Stimulated activated CD4-positive, alpha-beta T cell treated with anti-CD3 and anti-CD28 coated beads, Interleukin-12 subunit alpha, Interleukin-12 subunit beta, amount 100 ng/mL, for 4 hours (primary cell): ENCODE measurements around the gene FBLN2.
A peak's percentile ranks its signal among the peaks of the same experiment; 100 is the strongest.
"Not testable (repeated sequence)": the region's sequence is repeated elsewhere in the genome, so short reads cannot be mapped to it uniquely, and the experiment has no call there.

Experiments
- DNase-seq: peaks from one replicate; pipeline ENCODE4 v3.0.0-alpha.2; 2020

Gene FBLN2

DNA sequence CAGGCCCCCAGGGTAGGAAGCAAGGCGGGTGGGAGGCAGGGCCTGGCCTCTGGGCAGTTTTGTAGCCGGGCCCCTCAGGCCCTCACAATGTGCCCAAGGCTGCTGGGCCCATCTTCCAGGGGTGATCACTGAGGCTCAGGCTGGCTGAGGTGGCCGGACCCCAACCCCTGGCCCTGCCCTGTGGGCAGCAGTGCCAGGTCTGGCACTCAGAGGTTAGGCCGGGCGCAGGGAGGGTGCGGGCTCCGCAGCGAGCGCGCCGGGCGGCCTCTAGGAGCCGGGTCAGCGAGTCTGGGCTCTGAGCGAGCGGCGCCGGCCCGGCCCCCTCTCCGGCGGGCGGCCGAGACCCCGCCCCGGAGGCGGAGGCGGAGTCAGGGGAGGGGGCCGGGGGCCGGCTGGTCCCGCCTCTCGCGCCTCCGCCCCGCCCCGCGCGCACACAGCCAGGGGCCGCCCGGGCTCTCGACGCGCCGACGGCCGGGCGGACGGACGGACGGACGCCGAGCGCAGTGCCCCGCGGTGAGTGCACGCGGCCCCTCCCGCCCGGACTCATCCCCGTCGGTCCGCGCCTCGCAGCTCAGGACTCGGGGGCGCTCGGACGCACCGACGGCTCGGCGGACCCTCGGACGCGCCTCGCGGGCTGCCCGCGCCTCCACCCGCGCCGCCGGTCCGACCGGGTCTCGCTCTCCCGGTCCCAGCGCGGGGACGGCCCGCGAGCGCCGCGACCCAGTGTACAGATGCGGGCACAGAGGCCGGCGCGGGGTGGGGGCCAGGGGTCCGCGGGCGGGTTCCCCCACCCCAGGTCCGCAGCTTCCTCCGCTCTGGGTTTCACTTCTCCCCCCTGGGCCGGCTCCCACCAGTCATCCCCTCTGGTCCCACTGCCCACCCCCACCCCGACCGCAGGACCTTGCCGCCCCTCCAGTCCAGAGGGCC lies at the start of gene FBLN2:
Gene FBLN2, plus strand, starts transcription at position 430 of the 927 bp plus-strand sequence. CDS start 21,231 bp downstream, outside the sequence.
- peak; percentile 23 for DNase-seq

DNA sequence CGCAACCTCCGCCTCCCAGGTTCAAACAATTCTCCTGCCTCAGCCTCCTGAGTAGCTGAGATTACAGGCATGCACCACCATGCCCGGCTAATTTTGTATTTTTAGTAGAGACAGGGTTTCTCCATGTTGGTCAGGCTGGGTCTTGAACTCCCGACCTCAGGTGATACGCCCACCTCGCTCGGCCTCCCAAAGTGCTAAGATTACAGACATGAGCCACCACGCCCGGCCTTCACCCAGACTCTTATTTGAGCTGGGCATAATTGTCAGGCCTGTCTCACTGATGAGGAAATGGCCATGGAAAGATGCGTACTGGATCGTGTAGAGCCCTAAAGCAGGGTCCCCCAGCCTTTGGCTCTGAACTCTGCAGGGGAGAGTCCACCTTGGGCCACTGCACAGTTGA lies 49.7 kb upstream of the FBLN2 start:
- DNase-seq = not testable (repeated sequence)

DNA sequence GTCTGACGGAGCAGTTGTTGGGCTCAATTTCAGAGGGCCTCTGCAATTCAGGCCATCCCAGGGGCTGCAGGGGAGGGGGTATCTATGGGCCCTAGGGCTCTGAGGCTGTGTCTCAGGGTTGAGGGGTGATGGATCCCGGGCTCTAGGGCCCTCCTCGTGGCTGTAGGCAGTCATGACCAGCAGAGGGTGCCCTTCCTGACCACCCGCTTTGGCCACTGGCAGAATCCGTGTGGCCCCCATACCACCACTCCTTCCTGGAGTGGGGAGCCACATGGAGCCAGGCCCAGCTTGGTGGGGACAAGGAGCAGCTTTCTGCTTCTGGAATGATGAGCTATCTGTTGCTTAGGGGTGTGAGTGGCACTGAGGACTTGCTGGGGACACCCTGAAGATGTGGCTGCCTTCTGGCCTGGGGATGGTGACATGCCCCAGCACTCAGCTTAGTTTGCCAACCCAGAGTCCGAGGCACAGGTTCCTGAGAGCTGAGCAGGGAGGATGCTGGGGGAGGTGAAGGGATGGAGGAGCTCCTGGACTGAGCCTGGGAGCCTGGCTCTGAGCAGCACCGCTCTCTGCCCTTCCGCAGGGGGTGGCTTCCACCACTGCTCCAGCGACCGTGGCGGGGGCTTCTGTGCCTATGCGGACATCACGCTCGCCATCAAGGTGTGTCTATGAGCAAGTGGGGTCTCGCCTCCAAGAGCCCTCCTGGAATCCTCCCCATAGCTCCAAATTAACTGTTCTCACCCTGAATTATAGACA lies 48.6 kb upstream of the FBLN2 start:
- DNase-seq = no peak

DNA sequence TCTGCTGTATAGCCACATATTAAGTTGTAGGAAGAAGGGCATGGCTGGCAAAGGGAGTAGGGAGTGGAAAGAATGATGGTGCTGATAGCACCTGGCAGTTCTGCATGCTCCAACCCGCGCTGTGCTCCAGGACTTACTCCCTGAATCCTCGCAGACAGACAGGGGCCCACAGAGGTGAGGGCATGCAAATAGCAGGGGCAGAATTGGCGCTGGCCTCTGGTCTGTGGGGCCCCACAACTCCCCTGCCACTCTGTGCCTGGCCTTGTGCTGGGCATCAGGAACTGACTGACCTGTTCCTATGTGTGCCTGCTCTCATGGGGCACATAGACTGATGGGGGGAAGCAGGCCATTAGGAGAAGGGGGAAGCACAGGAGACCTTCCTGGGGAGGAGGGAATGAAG lies 47.9 kb upstream of the FBLN2 start:
- no peak for DNase-seq

DNA sequence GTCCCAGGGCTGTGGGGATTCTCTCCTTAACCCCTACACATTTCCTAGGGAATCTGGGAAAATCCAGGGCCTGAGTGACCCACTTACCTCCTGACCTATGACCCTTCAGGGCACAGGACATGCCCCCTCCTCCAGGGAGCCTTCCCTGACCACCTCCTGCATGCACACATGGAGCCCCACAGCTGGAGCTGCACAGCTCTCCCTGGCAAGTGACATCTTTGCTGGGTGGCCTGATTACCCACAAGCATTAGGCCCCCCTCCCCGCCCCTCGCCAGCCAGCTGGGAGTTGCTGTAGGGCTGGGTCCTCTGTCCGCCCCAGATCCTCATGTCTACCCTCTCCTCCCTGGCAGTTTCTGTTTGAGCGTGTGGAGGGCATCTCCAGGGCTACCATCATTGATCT lies 47.4 kb upstream of the FBLN2 start:
- DNase-seq = no peak

DNA sequence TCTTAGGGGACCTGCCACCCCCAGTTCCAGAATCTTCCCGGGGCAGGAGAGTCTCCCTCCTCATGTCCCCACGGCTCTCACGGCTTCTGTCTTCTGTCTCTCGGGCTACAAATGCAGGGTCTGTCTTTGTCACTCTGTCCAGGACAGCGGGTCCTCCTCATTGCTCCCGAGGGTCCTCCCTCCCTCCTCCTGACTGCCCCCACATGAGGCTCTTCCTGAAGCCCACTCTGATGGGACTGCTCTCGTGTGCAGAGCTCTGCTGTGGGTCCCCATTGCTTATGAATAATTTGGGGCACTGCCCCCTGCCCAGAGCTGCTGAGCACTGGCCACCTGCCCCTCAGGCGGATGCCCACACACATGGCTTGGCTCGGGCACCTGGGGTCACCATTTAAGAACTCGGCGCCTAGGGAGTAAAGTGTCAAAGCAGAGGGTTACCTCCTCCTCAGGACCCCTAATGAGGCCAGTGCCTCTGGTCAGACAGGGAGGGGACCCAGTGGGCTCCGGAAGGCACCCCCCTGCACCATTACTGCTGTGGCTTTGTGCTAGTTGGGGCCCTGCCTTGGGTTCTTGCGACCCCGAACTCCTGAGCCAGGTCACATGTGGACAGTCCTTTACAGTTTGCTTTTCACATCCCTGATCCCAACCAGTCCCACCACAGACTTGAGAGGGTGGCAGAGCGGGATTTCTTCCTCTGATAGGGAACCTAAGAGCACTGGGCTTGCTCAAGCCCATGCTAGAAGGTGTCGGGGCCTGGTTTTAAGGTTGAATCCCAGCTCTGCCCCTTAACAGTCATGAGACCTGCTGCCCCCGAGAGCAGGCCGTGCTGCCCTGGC lies 46.8 kb upstream of the FBLN2 start:
- DNase-seq = no peak

DNA sequence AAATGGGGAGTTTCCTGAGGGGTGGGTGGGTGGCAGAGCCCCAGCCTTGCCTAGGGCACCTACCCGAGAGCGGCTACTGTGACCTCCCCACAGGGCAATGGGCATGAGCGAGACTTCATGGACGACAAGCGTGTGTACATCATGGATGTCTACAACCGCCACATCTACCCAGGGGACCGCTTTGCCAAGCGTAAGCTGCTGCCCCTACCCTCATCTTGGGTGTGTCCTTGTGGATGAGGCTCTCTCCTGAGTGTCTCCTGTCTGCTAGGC lies 46.2 kb upstream of the FBLN2 start:
- no peak for DNase-seq

DNA sequence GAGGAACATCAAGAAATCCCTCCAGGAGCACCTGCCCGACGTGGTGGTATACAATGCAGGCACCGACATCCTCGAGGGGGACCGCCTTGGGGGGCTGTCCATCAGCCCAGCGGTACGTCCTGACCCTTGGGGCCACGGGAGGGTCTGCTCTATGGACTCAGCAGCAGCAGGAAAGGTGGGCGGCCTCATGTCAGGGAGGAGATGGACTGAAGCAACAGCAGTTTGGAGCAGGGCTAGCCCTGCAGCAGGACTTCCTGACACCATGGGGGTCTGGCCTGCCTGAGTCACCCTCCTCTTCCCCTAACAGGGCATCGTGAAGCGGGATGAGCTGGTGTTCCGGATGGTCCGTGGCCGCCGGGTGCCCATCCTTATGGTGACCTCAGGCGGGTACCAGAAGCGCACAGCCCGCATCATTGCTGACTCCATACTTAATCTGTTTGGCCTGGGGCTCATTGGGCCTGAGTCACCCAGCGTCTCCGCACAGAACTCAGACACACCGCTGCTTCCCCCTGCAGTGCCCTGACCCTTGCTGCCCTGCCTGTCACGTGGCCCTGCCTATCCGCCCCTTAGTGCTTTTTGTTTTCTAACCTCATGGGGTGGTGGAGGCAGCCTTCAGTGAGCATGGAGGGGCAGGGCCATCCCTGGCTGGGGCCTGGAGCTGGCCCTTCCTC lies 44.6 kb upstream of the FBLN2 start:
- DNase-seq = no peak

DNA sequence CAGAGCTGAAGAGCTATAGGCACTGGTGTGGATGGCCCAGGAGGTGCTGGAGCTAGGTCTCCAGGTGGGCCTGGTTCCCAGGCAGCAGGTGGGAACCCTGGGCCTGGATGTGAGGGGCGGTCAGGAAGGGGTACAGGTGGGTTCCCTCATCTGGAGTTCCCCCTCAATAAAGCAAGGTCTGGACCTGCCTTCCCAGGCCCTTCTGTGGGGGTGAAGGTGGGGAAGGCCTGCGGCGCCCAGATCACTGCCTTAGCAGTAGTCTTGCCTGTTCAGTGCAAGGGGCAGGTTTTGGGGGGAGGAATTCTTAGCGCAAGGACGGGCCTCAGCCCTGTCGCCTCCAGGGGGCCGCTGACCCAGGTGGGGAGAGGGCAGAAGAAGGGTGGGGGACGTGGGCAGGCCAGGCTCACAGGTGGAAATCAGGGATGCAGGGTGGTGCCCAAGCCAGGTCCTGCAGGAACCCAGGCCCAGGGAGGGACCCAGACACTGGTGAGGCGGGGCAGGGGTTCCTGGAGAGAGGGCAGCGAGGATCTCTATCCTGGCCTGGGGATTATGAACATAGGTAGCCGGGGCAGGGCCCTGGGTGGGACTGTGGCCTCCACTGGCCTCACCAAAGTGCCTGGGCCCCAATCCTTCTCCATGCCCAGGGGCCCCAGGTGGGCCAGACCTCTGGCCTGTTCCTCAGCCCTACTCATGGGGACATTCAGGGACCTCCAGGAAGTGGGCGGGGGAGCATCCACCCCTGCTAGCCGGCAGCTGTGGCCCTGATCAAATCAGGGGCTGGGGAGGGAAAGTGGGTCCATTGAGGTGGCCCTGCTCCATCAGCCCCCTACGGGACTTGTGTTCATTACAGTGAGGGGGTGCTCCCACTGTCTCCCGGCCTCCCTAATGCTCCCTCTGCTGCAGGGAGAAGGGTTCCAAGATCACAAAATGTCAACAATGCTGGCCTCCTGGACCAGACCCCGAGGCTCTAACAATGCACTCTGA lies 43.5 kb upstream of the FBLN2 start:
- no peak for DNase-seq

DNA sequence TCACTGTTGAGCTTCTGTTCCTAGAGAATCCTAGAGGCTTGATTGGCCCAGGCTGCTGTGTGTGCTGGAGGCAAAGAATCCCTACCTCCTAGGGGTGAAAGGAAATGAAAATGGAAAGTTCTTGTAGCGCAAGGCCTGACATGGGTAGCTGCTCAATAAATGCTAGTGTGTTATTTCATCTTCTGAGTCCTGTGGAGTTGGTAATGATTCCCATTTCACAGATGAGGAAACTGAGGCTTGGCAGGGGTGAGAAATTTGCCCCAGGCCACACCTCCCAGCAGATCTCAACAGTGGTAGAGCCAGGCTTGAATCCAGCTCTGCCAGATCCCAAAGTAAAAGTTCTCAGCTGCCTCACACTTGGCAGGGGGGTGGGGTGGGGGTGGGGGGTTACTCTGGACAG lies 42.7 kb upstream of the FBLN2 start:
- DNase-seq = no peak

DNA sequence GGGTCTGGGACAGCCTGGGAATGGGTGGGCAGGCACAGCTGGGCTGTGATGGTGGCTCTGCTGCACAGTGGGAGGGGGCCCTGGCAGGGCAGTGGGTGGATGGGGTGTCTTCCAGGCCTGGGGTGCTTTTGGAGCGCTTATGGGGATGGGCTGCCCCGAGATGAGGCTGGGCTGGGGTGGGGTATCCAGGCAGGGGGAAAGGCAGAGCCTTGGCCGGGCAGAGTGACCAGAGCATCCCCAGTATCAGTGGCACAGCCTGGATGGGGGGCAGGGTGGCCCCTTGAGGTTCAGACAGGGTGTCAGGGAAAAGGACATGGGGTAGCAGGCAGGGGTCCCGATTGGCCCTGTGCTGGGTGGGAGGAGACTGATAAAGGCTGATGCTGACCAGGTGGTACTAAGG lies 42.2 kb upstream of the FBLN2 start:
- no peak for DNase-seq

DNA sequence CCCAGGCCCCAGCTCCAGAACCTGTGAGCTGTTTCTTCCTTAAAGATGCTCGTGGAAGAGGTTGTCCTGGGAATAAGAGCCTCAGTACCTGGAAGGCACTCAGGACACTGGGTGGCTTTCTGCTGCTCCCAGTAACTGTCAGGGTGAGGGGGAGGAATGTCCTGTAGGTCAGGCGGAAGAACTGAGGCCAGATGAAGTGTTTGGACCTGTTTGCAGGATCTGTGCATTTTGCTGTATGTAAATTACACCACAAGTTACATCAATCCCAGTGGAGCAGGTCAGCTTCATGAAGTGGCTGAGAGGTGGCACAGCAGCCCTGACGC lies 41.7 kb upstream of the FBLN2 start:
- DNase-seq = no peak

DNA sequence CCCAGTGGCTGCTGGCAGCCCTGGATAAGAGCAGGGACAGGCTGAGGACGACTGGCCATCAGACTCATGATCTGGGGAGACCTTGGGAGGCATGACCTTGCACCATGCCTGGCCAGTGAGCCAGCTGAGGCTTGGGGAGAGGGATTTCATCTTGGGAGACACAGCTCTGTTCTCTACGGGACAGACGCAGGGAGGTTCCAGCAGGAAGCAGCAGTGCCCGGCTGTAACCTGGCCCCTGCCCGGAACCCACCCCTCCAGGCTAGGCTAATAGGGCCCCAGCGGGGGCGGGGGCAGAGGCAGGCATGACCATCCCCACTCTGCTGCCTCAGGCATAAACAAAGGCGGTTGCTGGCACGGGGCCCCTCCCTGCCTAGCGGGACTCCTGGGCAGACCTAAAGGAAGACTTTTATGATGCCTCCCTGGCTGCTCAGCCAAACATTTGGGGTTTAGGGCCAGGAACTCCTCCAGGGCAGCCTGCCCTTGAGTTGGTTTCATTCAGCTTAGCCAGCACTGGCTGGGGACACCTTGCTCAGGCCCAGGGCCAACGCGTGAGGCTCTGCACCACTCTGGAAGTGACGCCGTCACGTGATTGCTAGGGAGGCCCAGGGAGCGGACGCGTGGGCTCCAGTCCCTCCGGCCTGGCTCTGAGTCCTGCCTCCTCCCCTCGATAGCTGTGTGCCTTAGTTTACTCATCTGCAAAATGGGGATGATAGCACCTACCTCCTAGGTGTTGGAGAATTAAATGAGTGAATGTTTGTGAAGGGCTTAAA lies 41.2 kb upstream of the FBLN2 start:
- no peak for DNase-seq

DNA sequence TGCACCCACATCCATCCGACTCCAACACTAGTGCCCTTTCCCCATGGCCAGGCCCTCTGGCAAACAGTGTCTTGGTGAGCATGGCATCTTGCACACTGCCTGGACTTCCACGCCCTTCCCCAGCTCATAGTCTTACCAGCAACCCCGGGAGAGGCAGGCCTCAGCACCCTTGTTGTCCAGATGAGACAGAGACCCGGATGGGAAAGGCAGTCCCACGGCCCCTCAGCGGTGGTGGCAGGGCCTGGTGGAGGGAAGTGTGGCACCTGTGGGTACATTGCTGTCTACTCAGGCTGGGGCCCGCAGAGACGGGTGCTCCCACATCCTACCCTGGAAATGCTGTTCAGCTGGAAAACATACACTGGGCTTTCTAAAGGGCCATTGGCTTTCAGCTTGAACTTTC lies 40.4 kb upstream of the FBLN2 start:
- DNase-seq = no peak

DNA sequence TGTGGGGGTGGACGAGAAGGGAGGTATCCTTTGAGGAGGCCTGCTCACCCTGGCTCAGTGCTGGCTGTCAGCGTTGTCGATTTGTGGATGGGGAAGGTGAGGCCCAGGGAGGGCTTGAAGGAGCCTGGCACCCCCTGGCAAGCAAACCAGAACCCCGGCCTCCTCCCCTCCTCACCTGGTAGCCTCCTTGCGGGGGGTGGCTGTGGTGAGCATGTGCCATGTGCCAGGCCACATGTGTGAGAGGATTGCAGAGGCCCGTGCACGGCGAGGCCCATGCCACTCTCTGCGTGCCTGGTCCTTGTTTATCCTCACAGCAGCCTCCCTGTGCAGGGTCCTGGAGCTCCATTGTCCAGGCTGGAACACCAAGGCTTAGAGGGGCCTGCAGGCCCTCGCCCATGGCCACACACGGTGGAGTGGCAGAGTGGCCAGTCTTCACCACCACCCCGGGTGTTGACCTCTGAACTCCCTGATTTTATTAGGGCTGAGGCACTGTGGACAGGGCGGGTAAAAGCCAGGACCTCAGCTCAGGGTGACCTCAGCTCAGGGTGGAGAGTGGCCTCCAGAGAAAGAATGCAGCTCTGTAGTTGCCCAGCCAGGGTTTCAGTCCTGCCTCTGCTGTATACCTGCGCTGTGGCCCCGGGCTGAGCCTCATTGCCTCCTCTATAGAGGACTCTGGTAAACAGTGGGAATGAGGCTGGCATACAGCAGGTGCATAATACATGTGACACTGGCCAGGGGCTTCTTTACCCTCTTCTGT lies 39.7 kb upstream of the FBLN2 start:
- no peak for DNase-seq

DNA sequence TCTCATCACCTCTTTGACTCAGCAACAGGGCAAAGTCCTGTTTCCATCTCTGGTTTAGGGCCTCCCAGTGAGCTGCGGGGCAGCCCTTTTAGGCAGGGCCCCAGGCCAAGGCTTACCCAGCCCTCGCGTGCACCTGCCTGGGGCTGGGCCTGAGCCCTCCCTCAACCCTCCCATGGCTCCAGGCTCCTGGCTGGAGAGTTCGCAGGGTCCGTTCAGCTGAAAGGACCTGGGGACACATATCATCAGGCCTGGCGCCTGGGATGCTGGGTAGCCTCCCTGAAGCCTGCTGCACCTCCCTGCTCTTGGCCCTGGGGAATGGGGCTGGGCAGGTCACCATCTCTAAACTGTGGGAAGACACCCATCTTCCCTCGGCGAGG lies 39.1 kb upstream of the FBLN2 start:
- DNase-seq = no peak

DNA sequence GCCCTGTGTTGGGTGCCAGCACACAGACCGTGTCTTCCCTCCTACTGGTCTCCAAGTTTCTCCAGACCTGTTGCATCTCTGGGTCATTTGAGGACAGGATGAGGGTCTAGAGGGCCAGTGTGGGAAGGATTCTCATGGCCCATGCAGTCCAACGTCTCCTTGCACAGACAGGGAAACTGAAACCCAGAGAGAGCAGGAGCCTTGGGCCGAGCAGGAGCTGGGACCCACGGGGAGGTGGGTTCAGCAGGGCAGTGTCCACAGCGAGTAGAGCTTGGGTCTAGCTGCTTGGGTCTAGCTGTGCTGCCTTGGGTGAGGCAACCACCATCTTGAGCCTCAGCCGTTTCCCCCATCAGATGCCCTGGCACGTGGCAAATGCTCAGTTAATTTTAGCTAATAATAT lies 36.5 kb upstream of the FBLN2 start:
- no peak for DNase-seq

DNA sequence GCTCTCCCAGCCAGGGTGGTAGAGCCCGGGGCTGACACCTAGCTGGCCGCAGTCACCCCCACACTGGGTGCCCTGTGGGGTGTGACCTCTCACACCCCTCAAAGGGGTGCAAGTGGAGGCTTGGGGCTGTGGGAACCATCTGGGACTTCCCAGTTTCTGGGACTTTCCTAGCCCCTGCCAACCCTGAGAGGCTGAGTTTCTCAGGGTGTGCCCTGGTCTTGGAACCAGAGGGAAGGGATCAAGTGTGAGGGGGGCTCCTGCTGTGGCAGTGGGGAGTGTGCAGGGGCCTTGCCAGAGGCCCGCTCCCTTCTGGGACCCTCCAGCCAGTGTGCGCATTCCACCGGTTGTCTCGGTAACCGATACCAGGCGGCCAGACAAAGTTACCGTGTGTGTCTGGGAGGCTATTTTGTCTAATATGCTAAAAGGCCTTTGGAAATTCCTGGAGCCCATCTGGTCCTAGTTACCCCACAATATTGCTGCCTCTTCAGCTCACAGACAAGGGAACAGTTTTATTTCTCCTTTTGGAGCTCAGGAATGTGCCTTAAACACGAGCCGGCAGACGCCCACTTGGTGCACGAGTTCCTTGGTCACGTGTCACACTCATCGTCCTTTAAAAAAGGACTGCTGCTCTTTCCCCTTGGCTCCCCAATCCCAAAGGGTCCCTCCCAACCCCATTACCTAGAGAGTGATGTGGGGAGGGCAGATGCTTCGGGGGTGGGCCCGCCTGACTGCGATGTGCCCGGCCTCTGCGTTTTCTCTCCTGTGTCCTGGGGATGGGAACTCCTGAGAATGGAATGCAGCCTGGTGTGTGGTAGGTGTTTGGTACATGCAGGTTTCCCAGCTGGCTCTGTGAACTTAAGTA lies 35.6 kb upstream of the FBLN2 start:
- DNase-seq = no peak

DNA sequence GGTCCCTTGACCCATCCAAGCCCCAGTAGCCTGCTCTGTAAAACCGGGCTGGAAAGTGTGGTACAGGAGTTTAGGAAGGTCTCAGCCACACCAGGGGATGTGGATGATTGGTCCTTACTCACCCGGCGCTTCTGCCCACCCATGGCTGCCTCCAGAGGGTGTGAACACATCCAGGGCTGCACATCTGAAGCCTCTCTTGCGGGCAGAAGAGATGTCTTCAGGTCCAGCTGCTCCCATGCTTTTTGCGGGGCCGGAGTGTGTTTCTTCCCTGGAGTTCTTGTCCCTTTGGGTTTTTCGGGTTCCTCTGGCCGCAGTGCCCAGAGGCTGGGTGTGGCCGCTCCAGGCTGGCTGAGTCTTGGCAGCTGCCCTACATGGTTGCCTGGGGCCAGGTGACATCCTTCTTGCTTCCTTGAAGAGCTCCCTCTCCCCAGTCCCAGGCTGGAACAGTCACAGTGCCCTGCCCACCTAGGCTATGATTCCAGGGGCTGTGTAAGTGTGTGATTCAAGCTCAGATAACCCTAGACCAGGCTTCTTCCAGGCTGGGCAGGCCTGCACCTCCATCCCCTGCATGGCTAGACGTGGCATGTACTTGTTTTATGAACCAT lies 34.9 kb upstream of the FBLN2 start:
- no peak for DNase-seq
